ENCODE results near the gene LRRC8E. TPM values are rescaled to one million over a fixed set of nuclear protein-coding genes. Genes with fewer than 3 reads are reported as not detected.
"Not testable (repeated sequence)": the region's sequence is repeated elsewhere in the genome, so short reads cannot be mapped to it uniquely, and the experiment has no call there.

The LRRC8E gene
- total RNA-seq, 2 donors from 2014 or later: 2.9 to 4.0 TPM

- Histone ChIP-seq H3K27me3 (peaks cover 5% of the 10 kb centered on the region), H3K36me3 (no peaks in the 10 kb centered on the region), H3K9me3 (no peaks in the 10 kb centered on the region), H3K4me1 (peaks cover 8% of the 10 kb centered on the region), H3K4me3 (peak overlapping the region; percentile 53), H3K27ac (no peak overlapping the region), H3K9ac (ENCODE audit: low read depth in 2 of 2, low read length in 2 of 2) (peak overlapping the region; percentile 34 to 58)
- intact Hi-C loops (cut with DNase I): no loop called here
- no peak for DNase-seq
- TF ChIP-seq CTCF (IDR thresholded peaks at IDR 0.05): no peak
These were observed 512 bp downstream of the LRRC8E start for GRCh38 chr19:7888826-7889217.

- H3K27ac ChIP-seq; intact Hi-C loops (cut with DNase I); DNase-seq; H3K36me3 ChIP-seq; H3K9me3 ChIP-seq; H3K4me1 ChIP-seq; H3K9ac ChIP-seq (ENCODE audit: low read depth in 2 of 2, low read length in 2 of 2); H3K4me3 ChIP-seq; H3K27me3 ChIP-seq: not testable (repeated sequence)
These were observed 5.2 kb downstream of the LRRC8E start for GRCh38 chr19:7893362-7894101.

GRCh38 chr19:7894612-7895309 is 6.5 kb downstream of the LRRC8E start:
- Histone ChIP-seq H3K9me3 (no peaks in the 10 kb centered on the region), H3K4me3 (no peak overlapping the region), H3K4me1 (no peaks in the 10 kb centered on the region), H3K9ac (ENCODE audit: low read depth in 2 of 2, low read length in 2 of 2) (no peak overlapping the region), H3K27ac (no peak overlapping the region), H3K27me3 (no peaks in the 10 kb centered on the region), H3K36me3 (no peaks in the 10 kb centered on the region)
- DNase-seq: peak; percentile 65
- intact Hi-C loops (cut with DNase I): no loop called here
- no peak for TF ChIP-seq CTCF (IDR thresholded peaks at IDR 0.05)

GRCh38 chr19:7895565-7895964 is 7.3 kb downstream of the LRRC8E start:
- Histone ChIP-seq H3K4me1 (no peaks in the 10 kb centered on the region), H3K36me3 (no peaks in the 10 kb centered on the region), H3K4me3 (no peak overlapping the region), H3K27me3 (no peaks in the 10 kb centered on the region), H3K9ac (ENCODE audit: low read depth in 2 of 2, low read length in 2 of 2) (no peak overlapping the region), H3K27ac (no peak overlapping the region), H3K9me3 (no peaks in the 10 kb centered on the region)
- no peak for TF ChIP-seq CTCF (IDR thresholded peaks at IDR 0.05)
- intact Hi-C loops (cut with DNase I): no loop called here
- no peak for DNase-seq

- no peak overlapping the region for H3K9ac ChIP-seq (ENCODE audit: low read depth in 2 of 2, low read length in 2 of 2)
- TF ChIP-seq CTCF (IDR thresholded peaks at IDR 0.05): no peak
- H3K36me3 ChIP-seq: no peaks in the 10 kb centered on the region
- no peaks in the 10 kb centered on the region for H3K27me3 ChIP-seq
- intact Hi-C loops (cut with DNase I): no loop called here
- no peaks in the 10 kb centered on the region for H3K4me1 ChIP-seq
- H3K4me3 ChIP-seq: no peak overlapping the region
- H3K27ac ChIP-seq: no peak overlapping the region
- no peaks in the 10 kb centered on the region for H3K9me3 ChIP-seq
- DNase-seq: no peak
These were observed 9.0 kb downstream of the LRRC8E start for GRCh38 chr19:7897292-7897691.

GRCh38 chr19:7898967-7899366 is 10.7 kb downstream of the LRRC8E start:
- Histone ChIP-seq H3K4me3 (no peak overlapping the region), H3K36me3 (no peaks in the 10 kb centered on the region), H3K9ac (ENCODE audit: low read depth in 2 of 2, low read length in 2 of 2) (no peak overlapping the region), H3K27ac (no peak overlapping the region), H3K9me3 (no peaks in the 10 kb centered on the region), H3K4me1 (peaks cover 4% of the 10 kb centered on the region), H3K27me3 (no peaks in the 10 kb centered on the region)
- intact Hi-C loops (cut with DNase I): no loop called here
- no peak for TF ChIP-seq CTCF (IDR thresholded peaks at IDR 0.05)
- no peak for DNase-seq
